VCaP (cell line): Measurements from ENCODE around the gene NID2.

Experiments
- H3K27ac ChIP-seq: fragments of 450-650 bp; 2 replicates; pipeline ENCODE4 v1.5.1; 2017
- CTCF ChIP-seq: fragments of 450-650 bp; conservative IDR thresholded peaks from 2 replicates; pipeline ENCODE4 v1.5.1; 2017; ENCODE audit warnings: mild to moderate bottlenecking, moderate library complexity

NID2 gene

DNA sequence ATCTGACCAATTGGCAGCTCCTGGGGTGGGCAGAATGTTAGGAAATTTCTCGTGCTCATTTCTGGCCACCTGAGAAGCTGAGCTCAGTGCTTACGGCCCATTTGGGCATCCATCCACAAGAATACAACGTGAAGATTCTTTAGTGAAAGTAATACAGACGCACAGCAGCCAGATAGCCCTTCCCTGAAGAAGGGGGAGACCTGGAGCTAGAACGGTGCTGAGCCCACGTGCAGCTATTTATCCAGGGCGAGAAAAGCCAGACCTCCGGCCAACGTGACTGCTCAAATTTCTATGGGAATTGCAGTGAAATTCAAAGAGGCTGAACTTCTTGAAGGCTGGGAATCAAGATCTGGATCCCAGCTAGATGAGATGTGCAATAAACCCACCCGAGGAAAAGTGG is 20.7 kb downstream of the NID2 start:
- no peak for TF ChIP-seq CTCF
- no peak overlapping the region for H3K27ac ChIP-seq

DNA sequence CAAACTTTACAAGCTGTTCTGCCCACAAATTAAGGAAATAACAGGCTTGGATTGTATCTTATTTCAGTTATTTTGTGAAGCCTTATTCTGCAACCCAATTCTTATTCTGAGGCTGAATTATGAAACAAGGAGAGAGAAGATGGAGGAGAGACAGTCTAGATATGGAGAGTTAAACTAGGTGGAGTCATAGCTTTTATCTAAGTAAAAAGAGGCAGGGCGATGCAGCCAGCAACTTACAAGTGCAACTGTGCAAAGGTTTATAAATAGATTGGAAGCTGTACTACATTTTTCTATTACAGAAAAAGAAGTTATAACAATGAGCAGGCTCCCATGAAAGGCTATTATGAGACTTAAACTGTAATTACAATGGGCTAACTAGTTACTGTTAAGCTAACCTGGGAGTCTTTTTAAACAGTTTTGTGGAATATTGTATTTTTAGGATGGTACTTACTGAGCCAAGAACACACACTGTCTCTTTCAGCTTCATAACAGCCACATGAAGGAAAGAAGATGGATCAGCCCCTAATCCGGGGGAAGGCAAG is 22.4 kb downstream of the NID2 start:
- no peak overlapping the region for H3K27ac ChIP-seq
- TF ChIP-seq CTCF = no peak

- TF ChIP-seq CTCF = no peak
- H3K27ac ChIP-seq = no peak overlapping the region
These were observed 23.9 kb downstream of the NID2 start for GRCh38 chr14:52044791-52045522.

DNA sequence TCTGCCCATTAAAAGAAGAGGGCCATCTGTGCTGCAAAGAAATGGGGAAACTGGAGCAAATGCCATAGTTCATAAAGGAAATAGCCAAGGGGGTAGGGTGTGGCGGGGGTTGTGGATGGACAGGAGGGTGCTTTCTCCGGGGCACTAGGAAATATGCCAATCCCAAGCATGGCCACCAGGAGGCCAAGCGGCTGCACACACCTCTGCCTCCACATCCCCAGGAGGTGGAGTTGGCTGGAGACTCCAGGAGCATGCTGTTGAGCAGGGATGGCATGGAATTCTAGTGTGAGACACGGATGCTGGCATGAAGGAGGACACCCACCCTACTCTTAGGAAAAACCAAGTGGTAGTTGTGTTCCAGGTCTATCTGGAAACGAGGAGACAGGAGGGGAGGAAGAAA is 25.2 kb downstream of the NID2 start:
- TF ChIP-seq CTCF = peak; percentile 52
- no peak overlapping the region for H3K27ac ChIP-seq

DNA sequence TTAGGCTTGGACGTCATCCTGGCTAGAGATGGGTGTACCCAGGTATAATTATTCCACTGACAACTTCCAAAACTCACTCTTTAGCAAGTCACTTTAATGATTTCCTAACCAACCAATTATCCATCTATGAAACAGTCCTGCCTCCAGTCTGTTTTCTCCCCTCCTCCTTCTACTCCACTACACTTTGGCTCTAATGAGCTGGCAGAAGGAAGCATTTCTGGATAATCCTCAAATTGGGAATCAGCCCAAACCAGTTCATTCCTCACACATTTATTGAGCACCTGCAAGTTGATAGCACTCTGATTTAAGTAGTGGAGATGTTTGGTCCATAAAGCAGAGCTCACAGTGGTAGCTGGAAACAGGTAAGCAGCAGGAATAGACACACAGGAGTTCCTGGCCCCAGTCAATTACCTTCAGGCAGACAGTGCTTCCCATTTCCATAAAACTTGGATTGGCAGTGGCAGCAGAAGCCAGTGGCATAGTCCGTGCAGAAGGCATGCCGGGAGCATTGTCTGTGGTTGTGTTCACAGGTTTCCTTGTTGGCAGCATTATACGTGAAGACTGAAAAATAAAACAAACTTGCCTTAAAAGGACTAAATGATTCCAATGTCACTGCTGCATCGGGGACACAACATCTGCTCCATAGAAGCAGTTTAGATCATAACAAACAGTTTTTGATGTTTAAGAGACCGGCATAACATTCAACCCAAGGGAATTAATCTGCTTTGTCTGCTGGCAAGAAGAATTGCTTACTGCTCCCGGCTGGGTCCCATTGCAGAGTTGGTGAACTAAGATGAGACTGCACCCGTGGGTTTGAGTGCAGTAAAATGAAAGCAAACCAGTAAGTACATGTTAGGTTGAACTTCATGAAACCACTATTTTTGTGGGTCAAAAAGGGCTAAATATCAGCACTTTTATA is 26.2 kb downstream of the NID2 start:
- no peak for TF ChIP-seq CTCF
- H3K27ac ChIP-seq = no peak overlapping the region

- TF ChIP-seq CTCF = no peak
- no peak overlapping the region for H3K27ac ChIP-seq
These were observed 28.3 kb downstream of the NID2 start for GRCh38 chr14:52040598-52040997.

- TF ChIP-seq CTCF = no peak
- H3K27ac ChIP-seq = no peak overlapping the region
These were observed 29.6 kb downstream of the NID2 start for GRCh38 chr14:52039124-52039815.
